Measurements from ENCODE around the gene MATK. TPM values are rescaled to one million over a fixed set of nuclear protein-coding genes. Genes with fewer than 3 reads are reported as not detected.

Gene MATK
- total and polyA plus RNA-seq, 10 of the 15 experiments (the other 5 are each of a cell fraction or from before 2014, with no cell fraction given), result 0.24 to 2.2 (median 1.1) TPM; not detected in 2

GRCh38 chr19:3762130-3762473, 24.1 kb downstream of the MATK start:
- intact Hi-C loops (cut with micrococcal nuclease; ENCODE audit: unreplicated experiment) (no loop called here), in situ Hi-C loops (cut with MboI) (no loop called here)
- Histone ChIP-seq H2AFZ (ENCODE audit: control insufficient read depth, low read depth, low read length) (peak overlapping the region; percentile 97), H3K27me3 (replicated peaks in 1 of 2; ENCODE audit: control insufficient read depth in 2 of 2, insufficient read depth in 2 of 2, low read length in 1 of 2) (no peaks in the 10 kb centered on the region), H3K9me3 (replicated peaks; ENCODE audit: control insufficient read depth, insufficient read depth, low read length) (no peaks in the 10 kb centered on the region), H3K36me3 (ENCODE audit: control insufficient read depth in 2 of 2, insufficient read depth in 2 of 2, low read length in 1 of 2) (peaks cover 0 to 6% of the 10 kb centered on the region in 2 experiments; a peak in 3 of 4 replicates), H3K79me2 (ENCODE audit: control insufficient read depth, insufficient read depth, low read length) (peaks cover 25% of the 10 kb centered on the region), H3K9ac (ENCODE audit: control insufficient read depth, insufficient read depth, low read length) (peak overlapping the region; percentile 98), H3K4me1 (ENCODE audit: control insufficient read depth, insufficient read depth, low read length) (peaks cover 4% of the 10 kb centered on the region; the same call in 1 of the 2 replicates), H3K4me2 (ENCODE audit: control insufficient read depth, insufficient read depth) (peak overlapping the region; percentile 85), H3K27ac (ENCODE audit: control insufficient read depth, insufficient read depth) (peak overlapping the region; percentile 100), H4K20me1 (ENCODE audit: control insufficient read depth, insufficient read depth) (no peaks in the 10 kb centered on the region), H3K4me3 (no peak overlapping the region)
- FAIRE-seq, result no peak
- no peak for DNase-seq (ENCODE audit: low read depth, low spot score)
- ChIA-PET SMC1A (ENCODE audit: uncharacterized antibody, unreplicated experiment) (interaction anchor here (0.6 to 1.5 kb wide), 10 partner anchors 18 to 445 kb away, joined by 3 to 8 read pairs (median 3); partner anchors contain the start of gene EEF2), POLR2A (interaction anchor here (0.6 to 1.9 kb wide), 7 partner anchors 208 to 1692 kb away, joined by 3 to 5 read pairs (median 4); partner anchors contain the start of gene MPND), CTCF (interaction anchor here (0.7 to 2.3 kb wide), 10 partner anchors 9 to 486 kb away, joined by 3 to 13 read pairs (median 3); partner anchors contain the start of genes EEF2 and PIP5K1C), RAD21 (ENCODE audit: unreplicated experiment) (interaction anchor here (0.6 to 2.1 kb wide), 10 partner anchors 10 to 1614 kb away, joined by 3 to 7 read pairs (median 4); no protein-coding TSS in a partner anchor)
- no TSS peak for BruUV-seq (replicated peaks)
- ATAC-seq, result no peak
- TF ChIP-seq MEF2A (IDR thresholded peaks at IDR 0.05; ENCODE audit: insufficient read depth, low read depth, low read length) (no peak), RB1 (IDR thresholded peaks at IDR 0.05; ENCODE audit: borderline replicate concordance) (no peak)
- 0% methylated on average over 1 of the region's 1 CpG for WGBS (ENCODE audit: insufficient coverage, insufficient replicate concordance, low lambda C conversion rate, missing lambda C conversion rate)

DNA sequence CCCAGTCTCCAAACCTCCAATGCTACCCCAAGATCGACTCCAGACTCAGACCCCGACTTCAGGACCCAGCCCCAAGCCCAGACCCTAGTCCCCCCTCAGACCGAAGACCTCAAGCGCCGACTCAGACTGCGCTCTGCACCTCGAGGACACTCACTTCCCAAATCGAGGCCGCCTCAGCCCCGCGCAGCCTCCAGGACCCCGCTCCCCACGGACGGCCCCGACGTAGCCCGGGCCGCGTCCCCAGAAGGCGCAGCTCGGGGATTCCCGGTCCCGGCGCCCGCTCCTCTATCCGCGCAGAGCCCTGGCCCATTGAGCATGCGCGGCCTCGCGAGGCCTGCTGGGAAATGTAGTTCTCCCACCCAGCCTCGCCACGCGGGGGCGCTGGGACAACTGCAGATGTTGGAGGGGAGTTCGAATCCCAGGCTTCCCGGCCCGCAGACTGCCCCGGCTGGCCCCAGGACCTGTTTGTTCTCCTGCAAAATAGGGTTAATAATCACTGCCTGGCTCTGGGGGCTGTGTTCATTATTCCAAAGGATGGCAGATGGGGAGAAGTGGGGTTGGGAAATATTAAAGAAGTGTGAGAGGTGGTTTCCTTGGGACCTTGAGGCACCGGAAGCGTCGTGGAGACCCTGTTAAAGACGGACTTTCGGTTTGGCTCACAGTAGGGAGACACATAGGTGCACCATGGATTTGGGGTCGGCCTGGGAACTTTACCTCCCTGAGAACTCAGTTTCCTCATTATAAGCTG, 24.6 kb downstream of the MATK start, which contains the start of gene APBA3:
TSS of gene APBA3 (minus strand) at position 311 of the 748 bp plus-strand sequence. CDS start 1,428 bp downstream, outside the sequence.
- ChIA-PET POLR2A (interaction anchor here (0.6 to 1.4 kb wide), 7 partner anchors 12 to 726 kb away, joined by 3 to 5 read pairs (median 4); partner anchors contain the start of gene MPND), RAD21 (ENCODE audit: unreplicated experiment) (interaction anchor here (1.0 to 2.1 kb wide), 6 partner anchors 9 to 726 kb away, joined by 3 to 7 read pairs (median 4); no protein-coding TSS in a partner anchor), SMC1A (ENCODE audit: uncharacterized antibody, unreplicated experiment) (interaction anchor here (1.0 to 1.4 kb wide), 5 partner anchors 51 to 348 kb away, joined by 3 to 5 read pairs (median 3); partner anchors contain the start of gene EEF2), CTCF (interaction anchor here (0.6 to 2.3 kb wide), 8 partner anchors 8 to 330 kb away, joined by 3 to 13 read pairs (median 6); partner anchors contain the start of gene EEF2)
- DNase-seq (ENCODE audit: low read depth, low spot score) (peak; percentile 71), FAIRE-seq (peak; percentile 88), ATAC-seq (peak; percentile 74)
- Histone ChIP-seq H3K36me3 (ENCODE audit: control insufficient read depth in 2 of 2, insufficient read depth in 2 of 2, low read length in 1 of 2) (peaks cover 0 to under 1% of the 10 kb centered on the region in 2 experiments; a peak in 3 of 4 replicates), H3K79me2 (ENCODE audit: control insufficient read depth, insufficient read depth, low read length) (peaks cover 25% of the 10 kb centered on the region), H3K27me3 (replicated peaks in 1 of 2; ENCODE audit: control insufficient read depth in 2 of 2, insufficient read depth in 2 of 2, low read length in 1 of 2) (no peaks in the 10 kb centered on the region), H3K9ac (ENCODE audit: control insufficient read depth, insufficient read depth, low read length) (peak within 1 kb of the TSS; percentile 98), H3K9me3 (replicated peaks; ENCODE audit: control insufficient read depth, insufficient read depth, low read length) (no peaks in the 10 kb centered on the region), H3K4me2 (ENCODE audit: control insufficient read depth, insufficient read depth) (peak within 1 kb of the TSS; percentile 85), H3K4me1 (ENCODE audit: control insufficient read depth, insufficient read depth, low read length) (peaks cover 4% of the 10 kb centered on the region; the same call in 1 of the 2 replicates), H4K20me1 (ENCODE audit: control insufficient read depth, insufficient read depth) (no peaks in the 10 kb centered on the region), H3K4me3 (peak within 1 kb of the TSS; percentile 91), H2AFZ (ENCODE audit: control insufficient read depth, low read depth, low read length) (peak within 1 kb of the TSS; percentile 97), H3K27ac (ENCODE audit: control insufficient read depth, insufficient read depth) (peak within 1 kb of the TSS; percentile 100)
- WGBS (ENCODE audit: insufficient coverage, insufficient replicate concordance, low lambda C conversion rate, missing lambda C conversion rate), result under 1% methylated on average over 45 of the region's 45 CpGs
- BruUV-seq (replicated peaks), result no TSS peak
- intact Hi-C loops (cut with micrococcal nuclease; ENCODE audit: unreplicated experiment) (no loop called here), in situ Hi-C loops (cut with MboI) (no loop called here)
- TF ChIP-seq MTA3 (IDR thresholded peaks at IDR 0.05; ENCODE audit: borderline replicate concordance, low read length) (no peak), CTCF (IDR thresholded peaks at IDR 0.05 in 2 of 3, conservative IDR thresholded peaks at IDR 0.05 in 1 of 3; ENCODE audit: control insufficient read depth in 2 of 3, extremely low read depth in 1 of 3, insufficient read depth in 1 of 3, low read depth in 3 of 3, low read length in 3 of 3) (peak; percentile 78 to 88 (median 80)), GATAD2B (conservative IDR thresholded peaks at IDR 0.05; ENCODE audit: low read depth) (peak; percentile 74; the same call in 1 of the 2 replicates), YBX1 (IDR thresholded peaks at IDR 0.05) (no peak), MYB (IDR thresholded peaks at IDR 0.05; ENCODE audit: borderline replicate concordance, low read depth, low read length) (no peak)
- TF ChIP-seq, protein P1, sequence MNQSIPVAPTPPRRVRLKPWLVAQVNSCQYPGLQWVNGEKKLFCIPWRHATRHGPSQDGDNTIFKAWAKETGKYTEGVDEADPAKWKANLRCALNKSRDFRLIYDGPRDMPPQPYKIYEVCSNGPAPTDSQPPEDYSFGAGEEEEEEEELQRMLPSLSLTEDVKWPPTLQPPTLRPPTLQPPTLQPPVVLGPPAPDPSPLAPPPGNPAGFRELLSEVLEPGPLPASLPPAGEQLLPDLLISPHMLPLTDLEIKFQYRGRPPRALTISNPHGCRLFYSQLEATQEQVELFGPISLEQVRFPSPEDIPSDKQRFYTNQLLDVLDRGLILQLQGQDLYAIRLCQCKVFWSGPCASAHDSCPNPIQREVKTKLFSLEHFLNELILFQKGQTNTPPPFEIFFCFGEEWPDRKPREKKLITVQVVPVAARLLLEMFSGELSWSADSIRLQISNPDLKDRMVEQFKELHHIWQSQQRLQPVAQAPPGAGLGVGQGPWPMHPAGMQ (IDR thresholded peaks at IDR 0.05; ENCODE audit: borderline replicate concordance), result no peak

Data from GM12878 (cell line).